GM19025 (cell line): Measurements from ENCODE around the gene STK40.

Experiments used
- ATAC-seq: cut with Tn5 transposase; IDR thresholded peaks from one replicate; pipeline ENCODE4 v1.9.1; 2021; ENCODE audit warnings: mild to moderate bottlenecking, low read depth, moderate library complexity; ENCODE audit not compliant: unreplicated experiment

STK40 gene

DNA sequence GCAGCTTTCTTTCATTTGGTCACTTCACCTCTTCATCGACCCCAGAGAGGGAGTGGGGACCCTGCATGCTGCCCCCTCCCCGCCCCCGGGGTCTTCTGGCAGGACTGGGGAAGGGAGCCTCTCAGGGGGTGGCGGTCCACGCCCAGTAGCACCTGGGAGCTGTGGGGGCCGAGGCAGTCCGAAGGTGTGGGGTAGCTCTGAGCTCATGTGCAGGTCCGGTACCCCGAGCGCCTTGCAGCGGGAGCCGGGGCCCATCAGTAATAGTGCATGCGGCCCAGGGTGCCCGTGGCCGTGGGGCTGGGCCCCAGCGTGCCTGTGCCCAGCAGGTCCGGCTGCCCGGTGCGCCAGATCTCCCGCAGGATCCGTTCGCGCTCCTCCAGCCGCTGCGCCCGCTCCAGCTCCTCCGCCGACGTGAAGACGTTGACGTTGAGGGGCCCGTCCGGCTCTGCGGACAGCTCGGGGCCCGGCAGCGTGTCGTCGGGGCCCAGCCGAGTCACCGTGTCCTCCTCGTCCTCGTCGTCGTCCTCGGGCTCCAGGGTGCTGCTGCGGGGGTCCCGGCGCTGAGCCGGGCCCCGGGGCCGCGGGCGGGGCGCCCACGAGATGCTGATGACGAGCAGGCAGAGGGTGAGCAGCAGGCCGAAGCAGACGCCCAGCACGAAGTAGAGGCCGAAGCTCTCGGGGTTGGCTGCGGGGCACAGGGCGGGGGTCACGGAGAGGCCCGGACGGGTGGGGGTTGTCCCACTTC is 63.5 kb downstream of the STK40 start:
- ATAC-seq = no peak

DNA sequence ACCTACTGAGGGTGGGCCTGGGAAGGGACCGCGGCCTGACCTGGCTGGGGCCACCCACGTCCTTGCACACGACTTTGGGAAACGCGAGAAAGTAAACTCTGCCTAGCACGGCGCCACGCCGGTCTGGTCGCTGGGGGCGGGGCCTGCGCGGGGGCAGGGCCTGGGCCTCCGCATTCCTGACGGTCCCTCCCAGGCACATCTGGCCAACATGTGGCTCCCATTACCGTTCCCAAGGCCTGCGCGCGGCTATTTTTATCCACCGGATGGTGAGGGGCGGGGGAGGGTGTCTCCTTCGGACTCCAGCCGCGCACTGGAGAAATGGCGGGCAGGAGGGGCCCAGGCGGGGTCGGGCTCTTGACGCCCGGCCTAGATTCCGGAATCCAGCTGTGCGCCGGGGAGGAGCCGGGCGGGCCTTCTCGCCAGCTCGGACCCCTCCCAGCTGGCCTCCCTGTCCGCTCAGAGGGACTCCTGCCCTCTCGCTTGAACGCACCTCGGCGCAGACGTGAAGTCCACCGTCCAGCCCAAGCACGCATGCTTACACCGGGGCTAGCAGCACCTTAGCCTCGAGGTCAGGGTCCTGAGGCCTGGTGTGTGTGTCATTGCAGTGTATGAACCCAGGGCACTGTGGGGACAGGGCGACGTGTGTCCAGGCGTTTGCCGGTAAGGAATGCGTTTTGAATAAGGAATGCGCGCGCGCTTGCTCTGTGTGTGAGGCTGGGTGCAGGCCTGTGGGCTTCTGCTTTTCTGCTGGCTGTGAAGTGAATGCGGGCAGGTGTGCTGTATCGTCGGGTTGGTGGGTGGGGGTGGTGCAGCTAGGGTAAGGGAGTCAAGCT is 64.4 kb downstream of the STK40 start:
- ATAC-seq = no peak

DNA sequence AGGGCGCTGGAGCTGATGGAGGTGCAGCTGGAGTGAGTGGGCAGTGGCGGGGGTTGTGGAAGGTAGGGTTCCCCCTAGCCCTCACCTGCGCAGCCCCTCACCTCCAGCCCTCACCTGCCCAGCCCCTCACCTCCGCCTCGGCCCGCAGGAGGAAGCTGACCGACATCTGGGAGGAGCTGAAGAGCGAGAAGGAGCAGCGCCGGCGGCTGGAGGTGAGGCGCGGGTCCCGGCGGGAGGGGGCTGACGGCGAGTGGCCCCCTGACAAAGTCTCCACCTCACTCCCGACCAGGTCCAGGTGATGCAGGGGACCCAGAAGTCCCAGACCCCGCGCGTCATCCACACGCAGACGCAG is 65.0 kb downstream of the STK40 start:
- ATAC-seq = no peak

DNA sequence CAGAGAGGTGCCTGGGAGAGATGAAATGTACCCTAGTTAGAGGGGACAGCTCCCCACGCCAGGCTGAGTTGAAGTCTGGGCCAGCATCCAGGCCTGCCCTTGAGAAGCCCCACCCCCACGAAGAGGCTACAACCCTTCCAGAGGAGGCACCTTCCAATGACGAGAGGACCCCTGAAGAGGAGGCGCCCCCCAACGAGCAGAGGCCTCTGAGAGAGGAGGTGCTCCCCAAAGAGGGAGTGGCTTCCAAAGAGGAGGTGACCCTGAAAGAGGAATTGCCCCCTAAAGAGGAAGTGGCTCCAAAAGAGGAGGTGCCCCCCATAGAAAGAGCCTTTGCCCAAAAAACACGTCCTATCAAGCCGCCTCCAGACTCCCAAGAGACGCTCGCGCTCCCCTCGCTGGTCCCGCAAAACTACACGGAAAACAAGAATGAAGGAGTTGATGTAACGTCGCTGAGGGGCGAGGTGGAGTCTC is 65.4 kb downstream of the STK40 start:
- ATAC-seq = no peak

DNA sequence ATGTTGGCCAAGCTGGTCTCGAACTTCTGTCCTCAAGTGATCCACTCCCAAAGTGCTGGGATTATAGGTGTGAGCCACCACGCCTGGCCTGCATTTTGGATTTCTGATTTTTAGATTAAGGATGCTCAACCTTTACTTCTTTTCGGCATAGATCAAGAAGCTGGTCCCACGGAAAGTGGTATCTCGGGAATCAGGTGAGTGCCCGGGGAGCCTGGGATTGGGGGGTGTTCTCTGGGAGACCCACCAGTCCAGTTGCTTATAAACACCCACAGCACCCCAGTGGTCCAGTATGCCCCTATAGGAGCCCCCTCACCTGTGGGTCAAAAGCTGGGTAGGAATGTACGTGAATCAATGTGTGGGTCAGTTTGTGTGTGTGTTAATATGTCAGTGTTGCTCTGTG is 76.3 kb downstream of the STK40 start:
- no peak for ATAC-seq

DNA sequence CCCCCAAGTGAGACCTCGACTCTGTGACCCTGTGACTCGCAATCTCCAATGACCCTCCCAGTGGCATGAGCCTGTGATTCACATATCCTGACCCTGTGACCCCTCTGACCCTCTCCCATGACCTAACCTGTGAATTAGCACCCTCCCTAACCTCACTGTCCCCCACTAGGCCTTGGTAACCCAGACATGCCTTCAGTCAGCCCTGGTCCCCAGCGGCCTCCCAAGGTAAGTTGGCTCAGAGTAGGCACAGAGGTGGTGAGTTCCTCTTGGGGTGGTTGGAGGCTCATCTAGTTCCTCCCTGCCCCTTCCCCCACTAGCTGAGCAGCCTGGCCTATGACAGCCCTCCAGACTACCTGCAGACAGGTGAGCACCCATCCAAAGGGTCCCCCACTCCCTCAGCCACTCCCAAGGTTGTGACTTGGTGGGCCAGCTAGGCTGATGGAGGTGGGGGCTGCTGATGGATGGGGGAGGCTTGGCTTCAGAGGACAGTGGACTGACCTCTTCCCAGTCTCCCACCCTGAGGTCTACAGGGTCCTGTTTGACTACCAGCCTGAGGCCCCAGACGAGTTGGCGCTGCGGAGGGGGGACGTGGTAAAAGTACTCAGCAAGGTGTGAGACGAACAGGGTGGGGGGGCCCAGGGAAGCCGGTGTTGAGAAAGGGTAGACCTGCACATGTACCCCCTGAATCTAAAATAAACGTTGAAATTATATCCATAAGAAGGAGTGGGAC is 78.0 kb downstream of the STK40 start:
- ATAC-seq = no peak

DNA sequence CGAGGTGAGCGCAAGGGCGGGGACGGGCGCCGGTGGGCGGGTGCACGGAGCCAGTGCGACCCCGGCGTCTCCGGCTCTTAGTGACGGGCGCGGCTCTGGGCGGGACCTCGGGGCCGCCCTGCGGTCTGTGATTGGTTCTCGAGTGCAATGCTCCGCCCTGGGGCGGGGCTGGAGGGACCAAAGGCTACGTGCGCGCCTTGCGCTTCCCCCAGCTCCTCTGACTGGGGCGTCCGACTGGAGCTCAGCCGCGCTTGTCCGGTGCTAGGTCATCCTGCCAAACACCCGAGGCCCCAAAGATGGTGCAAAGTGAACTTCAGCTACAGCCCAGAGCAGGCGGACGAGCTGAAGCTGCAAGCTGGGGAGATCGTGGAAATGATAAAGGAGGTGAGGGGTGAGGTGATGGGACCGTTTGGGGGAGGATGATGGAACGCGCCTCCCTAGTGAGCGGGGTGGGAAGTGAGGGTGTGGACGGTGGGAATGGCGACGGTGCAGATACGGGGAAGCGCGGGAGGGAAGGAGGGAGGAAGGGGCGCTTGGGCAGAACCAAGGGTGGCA is 78.7 kb downstream of the STK40 start:
- peak; percentile 98 for ATAC-seq

DNA sequence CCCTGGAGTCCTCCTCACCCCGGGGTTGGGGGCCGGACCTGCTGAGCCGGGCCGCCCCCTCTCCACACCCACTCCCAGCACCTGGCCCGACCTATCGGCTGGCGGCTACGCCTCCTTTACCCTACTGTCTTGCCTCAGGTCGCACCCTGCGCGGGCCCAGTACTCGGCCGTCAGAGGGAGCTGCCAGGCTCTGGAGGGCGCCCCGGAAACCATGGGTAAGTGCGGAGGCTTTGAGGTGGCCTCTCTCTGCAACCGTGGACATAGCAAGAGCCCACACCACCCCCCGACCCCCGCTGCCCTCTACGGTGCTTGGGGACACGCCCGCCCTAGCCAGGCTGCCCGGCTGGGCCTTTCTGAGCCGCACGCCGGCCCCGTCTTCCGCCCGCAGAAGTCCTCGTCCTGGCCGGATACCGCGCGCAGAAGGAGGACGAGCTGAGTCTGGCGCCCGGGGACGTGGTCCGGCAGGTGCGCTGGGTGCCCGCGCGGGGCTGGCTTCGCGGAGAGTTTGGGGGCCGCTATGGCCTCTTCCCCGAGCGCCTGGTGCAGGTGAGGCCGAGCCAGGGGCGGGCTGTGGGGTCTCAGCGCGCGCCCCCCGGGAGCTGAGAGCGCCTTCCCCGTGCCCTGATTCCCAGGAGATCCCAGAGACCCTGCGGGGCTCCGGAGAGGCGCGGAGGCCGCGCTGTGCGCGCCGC is 79.4 kb downstream of the STK40 start, which contains the start of gene SH3D21:
Gene SH3D21, plus strand, starts transcription at position 159 of the 692 bp plus-strand sequence. Its CDS starts 53 bp downstream, at position 212.
- ATAC-seq = peak; percentile 22

DNA sequence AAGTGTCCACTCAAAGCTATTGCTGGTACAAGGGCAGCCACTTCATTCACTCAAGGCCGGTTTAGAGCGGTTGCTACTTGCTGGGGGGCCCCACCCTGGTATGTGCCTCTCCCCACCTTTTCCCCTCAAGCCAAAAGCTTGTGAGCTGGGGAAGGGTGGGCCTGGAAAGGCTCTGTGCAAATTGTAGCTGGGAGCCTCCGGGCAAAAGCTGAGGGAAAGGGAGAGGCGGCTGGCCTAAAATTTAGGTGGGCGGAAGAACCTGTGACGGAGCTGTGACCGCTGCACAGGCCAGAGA is 79.9 kb downstream of the STK40 start:
- ATAC-seq = no peak

DNA sequence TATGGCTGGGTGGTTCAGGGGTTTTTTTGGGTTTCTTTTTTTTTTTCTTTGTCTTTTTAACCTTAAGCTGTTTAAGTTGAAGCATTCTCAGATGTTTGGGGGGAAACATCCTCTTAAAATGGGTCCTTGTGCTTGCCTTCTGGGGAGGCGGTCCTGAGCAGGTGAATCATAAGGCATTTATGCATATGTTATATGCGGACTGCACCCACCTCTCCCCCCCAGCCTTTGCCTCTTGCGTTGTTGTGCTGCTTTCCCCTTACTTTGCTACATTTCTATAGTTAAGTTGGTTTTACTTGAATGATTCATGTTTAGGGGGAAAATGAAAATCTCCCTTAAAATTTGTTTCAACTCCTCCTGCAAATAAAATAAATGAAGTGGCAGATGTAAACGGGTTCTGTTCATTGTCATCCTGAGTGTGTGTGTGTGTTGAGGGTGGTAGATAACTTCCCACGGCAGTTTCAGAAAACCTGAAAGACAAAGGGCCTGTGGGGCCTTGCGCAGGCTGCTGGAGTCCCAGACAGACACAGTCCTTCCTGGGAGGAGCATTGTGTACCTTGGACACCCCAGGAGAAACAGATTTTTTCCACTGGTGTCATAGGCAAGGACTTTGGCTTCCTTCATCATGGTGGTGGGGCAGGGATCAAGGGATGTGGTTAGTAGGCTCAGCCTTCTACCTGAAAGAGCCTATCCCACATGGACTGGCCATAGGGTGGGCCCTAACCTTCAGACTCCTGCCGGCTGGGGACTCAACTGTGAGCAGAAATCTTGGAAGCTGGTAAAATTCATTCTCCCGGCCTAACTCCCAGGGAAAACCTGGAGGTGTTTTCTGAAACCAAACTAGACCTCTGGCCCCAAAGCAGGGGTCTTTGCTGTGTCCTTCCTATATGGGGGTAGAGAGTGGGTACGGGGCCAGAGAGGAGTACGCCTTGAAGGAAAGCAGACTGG is 80.5 kb downstream of the STK40 start:
- ATAC-seq = no peak

DNA sequence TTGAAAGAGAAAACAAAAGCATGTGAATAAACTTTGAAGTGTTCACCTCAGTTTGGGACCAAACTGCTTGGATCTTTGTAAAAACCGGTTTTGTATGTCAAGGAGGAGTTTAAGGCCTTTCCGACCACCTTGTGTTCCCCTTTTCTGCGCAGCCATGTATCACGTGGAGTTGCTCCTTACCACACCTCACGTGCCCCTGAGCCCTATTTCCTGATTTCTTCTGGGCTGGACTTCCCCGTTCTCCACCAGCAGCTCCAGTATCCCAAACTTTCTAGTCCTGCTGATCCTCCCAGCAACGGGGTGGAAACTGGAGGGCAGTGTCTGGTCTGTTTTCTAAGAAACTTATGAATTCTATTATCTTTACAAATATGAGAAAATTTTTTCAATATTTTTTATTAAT is 81.2 kb downstream of the STK40 start:
- ATAC-seq = no peak

DNA sequence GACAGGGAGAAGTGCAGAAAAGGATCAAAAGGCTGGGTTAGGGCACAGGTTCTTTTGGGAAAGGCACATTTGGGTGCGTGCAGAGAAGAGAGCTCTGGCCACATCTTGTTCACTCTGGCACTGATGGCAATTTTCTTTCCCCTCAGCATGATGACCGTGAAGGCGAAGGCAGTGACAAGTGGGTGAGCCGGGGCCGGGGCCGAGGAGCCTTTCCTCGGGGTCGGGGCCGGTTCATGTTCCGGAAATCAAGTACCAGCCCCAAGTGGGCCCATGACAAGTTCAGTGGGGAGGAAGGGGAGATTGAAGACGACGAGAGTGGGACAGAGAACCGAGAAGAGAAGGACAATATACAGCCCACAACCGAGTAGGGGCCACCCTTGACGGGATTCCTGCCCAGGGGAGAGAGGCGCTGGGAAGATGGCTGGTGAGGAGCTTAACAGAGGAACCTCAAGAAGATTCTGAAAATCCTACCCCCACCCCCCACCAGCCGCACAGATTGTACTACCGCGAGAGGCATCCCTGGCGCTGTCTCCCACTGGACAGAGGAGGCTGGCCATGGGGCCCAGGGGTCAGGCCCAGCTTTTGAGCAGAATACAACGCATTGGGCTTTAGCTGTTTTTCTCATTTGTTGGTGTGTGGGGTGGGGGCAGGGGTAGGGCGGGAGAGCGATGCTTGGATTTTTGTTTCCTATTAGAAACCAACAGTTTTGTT is 81.9 kb downstream of the STK40 start:
- ATAC-seq = no peak

DNA sequence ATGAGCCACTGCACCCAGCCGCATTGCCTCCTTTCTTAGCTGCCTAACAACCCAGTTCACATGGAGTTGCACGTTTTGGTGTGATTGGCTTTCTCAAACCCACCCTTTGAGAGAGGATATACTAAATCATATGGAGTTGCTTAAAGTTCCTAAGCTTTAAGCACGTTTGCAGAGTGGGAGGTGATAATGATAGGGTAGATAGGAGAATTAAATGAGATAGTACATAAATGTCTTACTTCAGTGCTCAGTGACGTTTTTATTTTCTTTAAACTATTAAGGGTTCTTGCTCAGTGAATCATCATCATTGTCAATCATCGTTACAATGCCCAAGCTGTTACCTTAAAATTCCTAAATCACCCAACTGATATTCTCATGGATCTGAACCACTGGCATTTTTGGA is 82.5 kb downstream of the STK40 start:
- no peak for ATAC-seq

DNA sequence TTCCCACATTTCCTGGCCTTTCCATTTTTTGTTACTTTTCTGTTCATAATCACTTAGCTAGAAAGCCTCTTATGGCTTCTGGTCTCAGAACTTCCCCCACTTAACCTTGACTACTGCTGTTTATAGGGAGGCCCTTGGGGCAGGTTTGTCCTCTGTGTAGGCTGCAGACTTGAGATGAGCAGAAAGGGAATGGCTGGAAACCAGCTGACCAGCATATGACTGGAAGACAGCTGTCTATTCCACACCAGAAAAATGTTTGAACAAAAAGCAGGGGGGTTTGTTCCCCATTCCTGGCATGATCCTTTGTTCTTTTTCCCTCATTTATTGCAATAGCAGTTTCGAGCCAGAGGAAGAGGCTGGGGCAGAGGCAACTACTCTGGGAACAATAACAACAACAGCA is 84.5 kb downstream of the STK40 start:
- ATAC-seq = no peak

DNA sequence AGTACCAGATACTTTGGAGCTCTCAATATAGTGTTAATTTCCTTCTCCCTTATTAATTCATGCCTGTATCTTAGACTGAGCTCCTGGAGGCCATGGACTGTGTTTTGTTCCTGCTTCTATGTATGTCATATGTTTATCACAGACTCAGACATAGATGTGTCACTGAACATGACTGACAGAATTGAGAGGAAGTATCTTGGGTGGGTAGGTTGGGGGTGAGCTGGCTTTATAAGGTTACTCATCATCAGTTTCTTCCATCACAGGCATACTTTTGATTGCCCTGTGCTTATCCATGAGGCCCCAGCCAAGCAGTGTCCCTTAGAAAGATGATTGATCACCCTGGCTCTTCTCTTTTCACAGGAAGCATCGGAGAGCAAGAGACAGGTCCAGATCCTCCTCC is 85.2 kb downstream of the STK40 start:
- ATAC-seq = no peak

DNA sequence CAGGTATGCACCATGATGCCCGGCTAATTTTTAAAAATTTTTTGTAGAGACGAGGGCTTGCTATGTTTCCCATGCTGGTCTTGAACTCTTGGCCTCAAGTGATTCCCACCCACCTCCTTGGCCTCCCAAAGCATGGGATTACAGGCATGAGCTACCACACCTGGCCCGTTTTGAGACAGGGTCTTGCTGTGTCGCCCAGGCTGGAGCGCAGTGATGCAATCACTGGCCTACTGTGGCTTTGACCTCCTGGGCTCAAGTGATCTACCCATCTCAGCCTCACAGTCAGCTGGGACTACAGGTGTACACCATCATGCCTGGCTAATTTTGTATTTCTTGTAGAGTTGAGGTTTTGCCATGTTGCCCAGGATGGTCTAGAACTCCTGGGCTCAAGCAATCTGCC is 87.1 kb downstream of the STK40 start:
- no peak for ATAC-seq

DNA sequence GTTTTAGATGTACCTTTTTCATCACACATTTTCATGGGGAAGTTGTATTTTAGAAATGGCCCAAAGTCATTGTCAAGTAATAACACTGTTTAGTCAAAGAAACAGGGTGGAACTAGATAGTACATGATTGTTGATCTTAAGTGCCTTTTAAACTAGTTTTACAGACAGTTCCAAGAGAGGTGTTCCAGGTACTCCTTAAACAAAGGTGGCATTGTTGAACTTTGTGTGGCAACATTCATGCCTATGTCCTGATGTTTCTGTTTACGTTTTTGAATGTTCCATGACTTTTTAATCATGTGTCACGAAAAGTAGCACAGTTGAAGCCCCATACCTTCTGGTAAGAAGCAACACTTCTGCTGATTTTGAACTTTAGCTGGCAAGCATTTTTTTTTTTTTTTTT is 88.7 kb downstream of the STK40 start:
- no peak for ATAC-seq

DNA sequence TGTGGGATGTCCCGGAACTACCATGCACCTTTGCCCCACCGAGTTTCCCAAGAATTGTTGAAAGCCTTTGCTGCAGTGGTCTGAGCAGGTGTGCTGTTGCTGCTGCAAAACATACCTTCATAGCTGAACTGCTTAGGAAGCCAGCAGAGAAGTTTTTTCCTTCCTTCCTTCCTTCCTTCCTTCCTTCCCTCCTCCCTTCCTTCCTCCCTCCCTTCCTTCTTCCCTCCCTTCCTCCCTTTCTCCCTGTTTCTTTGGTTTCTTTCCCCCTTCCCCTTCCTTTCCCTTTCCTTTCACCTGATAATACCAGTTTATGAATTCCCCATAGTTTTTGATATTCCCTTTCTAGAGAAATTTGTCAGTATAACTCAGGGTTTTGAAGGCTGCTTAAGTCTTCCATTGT is 90.3 kb downstream of the STK40 start:
- no peak for ATAC-seq
